Measurements from ENCODE around the gene TTC21B. TPM values are rescaled to one million over a fixed set of nuclear protein-coding genes. Genes with fewer than 3 reads are reported as not detected.
A peak's percentile ranks its signal among the peaks of the same experiment; 100 is the strongest.

Gene TTC21B
- total and polyA plus RNA-seq, 9 of the 15 experiments (the other 6 are each of a cell fraction or from before 2014, with no cell fraction given), result 5.2 to 34.9 (median 18.5) TPM

DNA sequence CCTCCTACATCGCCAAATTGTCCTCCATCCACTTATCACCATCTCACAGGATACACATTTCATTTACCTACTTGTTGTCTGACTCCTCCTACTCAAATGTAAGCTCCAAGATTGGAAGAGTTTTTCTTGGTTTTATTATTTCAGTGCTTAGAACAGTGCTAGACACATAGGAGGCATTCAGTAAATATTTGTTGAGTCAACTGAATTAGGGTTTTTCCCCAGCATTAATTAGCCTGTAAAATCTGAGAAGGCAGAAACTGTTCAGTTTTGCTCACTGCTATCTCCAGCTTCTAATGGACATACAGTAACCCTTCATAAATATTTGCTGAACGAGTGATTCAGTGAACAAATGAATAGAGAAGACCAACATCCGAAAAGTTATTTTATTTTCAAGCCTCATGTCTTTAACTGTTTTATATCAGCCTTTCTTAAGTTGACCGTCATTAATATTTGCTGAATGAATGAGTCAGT lies 800 bp downstream of the TTC21B start (continued):
- TF ChIP-seq E2F6 (IDR thresholded peaks at IDR 0.05; ENCODE audit: borderline replicate concordance in 1 of 2, extremely low read depth in 1 of 2, insufficient read depth in 1 of 2, insufficient read length in 1 of 2, low read depth in 1 of 2, low read length in 1 of 2, poor library complexity in 1 of 2, severe bottlenecking in 1 of 2) (no peak), ELK1 (CRISPR knock-in tag; IDR thresholded peaks at IDR 0.05) (no peak), POLR2AphosphoS2 (IDR thresholded peaks at IDR 0.05; ENCODE audit: low read length) (no peak), ZNF263 (CRISPR knock-in tag; IDR thresholded peaks at IDR 0.05; ENCODE audit: borderline replicate concordance) (no peak), ASH1L (IDR thresholded peaks at IDR 0.05; ENCODE audit: borderline replicate concordance, low read depth, partially characterized antibody) (no peak), POU5F1 (IDR thresholded peaks at IDR 0.05; ENCODE audit: borderline replicate concordance, low read depth, low read length, partially characterized antibody) (no peak), NCOA1 (IDR thresholded peaks at IDR 0.05; ENCODE audit: low read depth) (no peak), ZHX1 (conservative IDR thresholded peaks at IDR 0.05; ENCODE audit: low read length) (no peak), TAF1 (IDR thresholded peaks at IDR 0.05; ENCODE audit: control insufficient read depth, extremely low read depth, insufficient read depth, low read length, severe bottlenecking) (no peak), HMGXB4 (CRISPR knock-in tag; IDR thresholded peaks at IDR 0.05) (no peak), CBFA2T3 (IDR thresholded peaks at IDR 0.05) (peak; percentile 55), RB1 (IDR thresholded peaks at IDR 0.05; ENCODE audit: low read depth) (peak; percentile 22; the same call in 1 of the 2 replicates)
- TF ChIP-seq, protein P1, sequence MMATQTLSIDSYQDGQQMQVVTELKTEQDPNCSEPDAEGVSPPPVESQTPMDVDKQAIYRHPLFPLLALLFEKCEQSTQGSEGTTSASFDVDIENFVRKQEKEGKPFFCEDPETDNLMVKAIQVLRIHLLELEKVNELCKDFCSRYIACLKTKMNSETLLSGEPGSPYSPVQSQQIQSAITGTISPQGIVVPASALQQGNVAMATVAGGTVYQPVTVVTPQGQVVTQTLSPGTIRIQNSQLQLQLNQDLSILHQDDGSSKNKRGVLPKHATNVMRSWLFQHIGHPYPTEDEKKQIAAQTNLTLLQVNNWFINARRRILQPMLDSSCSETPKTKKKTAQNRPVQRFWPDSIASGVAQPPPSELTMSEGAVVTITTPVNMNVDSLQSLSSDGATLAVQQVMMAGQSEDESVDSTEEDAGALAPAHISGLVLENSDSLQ (IDR thresholded peaks at IDR 0.05), result no peak
- TF ChIP-seq, protein P2, sequence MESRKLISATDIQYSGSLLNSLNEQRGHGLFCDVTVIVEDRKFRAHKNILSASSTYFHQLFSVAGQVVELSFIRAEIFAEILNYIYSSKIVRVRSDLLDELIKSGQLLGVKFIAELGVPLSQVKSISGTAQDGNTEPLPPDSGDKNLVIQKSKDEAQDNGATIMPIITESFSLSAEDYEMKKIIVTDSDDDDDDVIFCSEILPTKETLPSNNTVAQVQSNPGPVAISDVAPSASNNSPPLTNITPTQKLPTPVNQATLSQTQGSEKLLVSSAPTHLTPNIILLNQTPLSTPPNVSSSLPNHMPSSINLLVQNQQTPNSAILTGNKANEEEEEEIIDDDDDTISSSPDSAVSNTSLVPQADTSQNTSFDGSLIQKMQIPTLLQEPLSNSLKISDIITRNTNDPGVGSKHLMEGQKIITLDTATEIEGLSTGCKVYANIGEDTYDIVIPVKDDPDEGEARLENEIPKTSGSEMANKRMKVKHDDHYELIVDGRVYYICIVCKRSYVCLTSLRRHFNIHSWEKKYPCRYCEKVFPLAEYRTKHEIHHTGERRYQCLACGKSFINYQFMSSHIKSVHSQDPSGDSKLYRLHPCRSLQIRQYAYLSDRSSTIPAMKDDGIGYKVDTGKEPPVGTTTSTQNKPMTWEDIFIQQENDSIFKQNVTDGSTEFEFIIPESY (CRISPR knock-in tag; IDR thresholded peaks at IDR 0.05), result no peak

All from K562 (cell line).